Mucosa of descending colon (tissue), 3 donors: ENCODE results near the gene PLPP4. TPM values are rescaled to one million over a fixed set of nuclear protein-coding genes. Genes with fewer than 3 reads are reported as not detected.

Source experiments
- ATAC-seq: fragments of 200-7000 bp; cut with Tn5 transposase; one replicate; pipeline ENCODE4 v1.9.1; 2020; ENCODE audit warnings: mild to moderate bottlenecking, moderate library complexity
- DNase-seq, 3 donors: peaks; one replicate each; pipeline ENCODE4 v3.0.0-alpha.2; 2020
- H3K36me3 ChIP-seq: fragments of 200-600 bp; one replicate; pipeline ENCODE4 v1.8.0; 2021; ENCODE audit warnings: low read depth, mild to moderate bottlenecking
- H3K4me1 ChIP-seq: fragments of 200-600 bp; one replicate; pipeline ENCODE4 v1.8.0; 2021; ENCODE audit warnings: low read depth, mild to moderate bottlenecking
- H3K4me3 ChIP-seq: fragments of 200-600 bp; one replicate; pipeline ENCODE4 v1.8.0; 2021; ENCODE audit warnings: mild to moderate bottlenecking
- H3K9me3 ChIP-seq: fragments of 200-600 bp; one replicate; pipeline ENCODE4 v1.8.0; 2021; ENCODE audit warnings: mild to moderate bottlenecking
- intact Hi-C, 2 donors: fragments of 100-400 bp; cut with DNase I in 1 of 2; cut with micrococcal nuclease in 1 of 2; formaldehyde crosslinking; loops; one replicate each; pipeline versions ENCODE4 v1.11.0 to v1.11.1; 2022; cut with DNase I, micrococcal nuclease
- total RNA-seq, 3 donors: library from RNA; stranded (reverse); fragmentation: NEBNext Ultra II Directional in 2 of 3; extraction: Animal tissue kit (Norgen Biotek cat#: 25700) in 2 of 3; gene quantifications; one replicate each; pipeline versions ENCODE4 v1.2.1 to v1.2.4, GENCODE V29; 2021 to 2023
- TF ChIP-seq, protein P1 (sequence below): fragments of 200-600 bp; IDR thresholded peaks from one replicate; pipeline ENCODE4 v1.8.0; 2022; ENCODE audit warnings: antibody characterized with exemption, mild to moderate bottlenecking
- donor health status: DM: no; HTN: no; CAD: no; lungs with moderate emphysema.
- donor health status: DM: no; HTN: no; CAD: no.
- donor health status: DM: no; HTN: yes; CAD: no.

Gene PLPP4
- total RNA-seq, 3 donors from 2014 or later = 2.6 TPM; not detected in 2

DNA sequence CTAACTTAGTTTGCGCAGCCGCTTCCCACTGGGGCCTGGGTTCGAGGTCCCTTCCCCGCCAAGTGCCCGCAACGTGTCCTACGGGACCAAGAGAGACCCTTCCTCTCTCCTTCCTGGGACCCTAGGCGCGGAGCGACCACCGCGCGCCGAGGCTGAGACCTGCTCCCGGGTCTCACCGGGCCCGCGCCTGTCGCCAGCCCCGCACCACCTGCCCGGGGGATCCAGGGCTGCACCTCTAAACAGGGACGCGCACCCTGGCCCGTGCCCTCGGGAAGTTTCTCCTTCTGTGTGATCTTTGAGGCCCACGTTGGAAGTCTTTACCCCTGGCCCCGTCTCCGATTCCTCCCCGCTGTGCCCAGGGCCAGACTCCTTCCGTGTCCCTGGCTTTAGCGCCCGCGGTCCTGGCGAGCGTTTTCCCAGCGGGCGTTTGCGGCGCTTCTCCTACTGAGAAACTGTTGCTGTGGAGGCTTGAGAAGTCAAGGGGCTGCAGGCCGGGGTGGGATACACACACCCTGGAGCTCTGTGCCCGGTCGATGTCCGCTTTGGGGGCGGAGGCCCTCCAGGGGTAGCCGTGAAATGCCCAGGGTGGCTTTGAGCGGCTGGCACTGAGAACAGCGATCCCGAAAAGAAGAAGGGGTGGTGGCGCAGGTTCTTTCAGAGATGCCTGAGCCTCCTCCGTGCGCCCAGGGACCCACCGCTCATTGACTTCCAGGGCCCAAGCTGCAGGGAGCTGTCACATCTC, 575 bp downstream of the PLPP4 start:
- DNase-seq = no peak
- Histone ChIP-seq H3K9me3 (no peaks in the 10 kb centered on the region), H3K36me3 (no peaks in the 10 kb centered on the region), H3K4me3 (no peak overlapping the region), H3K4me1 (peaks cover 5% of the 10 kb centered on the region)
- TF ChIP-seq, protein P1, sequence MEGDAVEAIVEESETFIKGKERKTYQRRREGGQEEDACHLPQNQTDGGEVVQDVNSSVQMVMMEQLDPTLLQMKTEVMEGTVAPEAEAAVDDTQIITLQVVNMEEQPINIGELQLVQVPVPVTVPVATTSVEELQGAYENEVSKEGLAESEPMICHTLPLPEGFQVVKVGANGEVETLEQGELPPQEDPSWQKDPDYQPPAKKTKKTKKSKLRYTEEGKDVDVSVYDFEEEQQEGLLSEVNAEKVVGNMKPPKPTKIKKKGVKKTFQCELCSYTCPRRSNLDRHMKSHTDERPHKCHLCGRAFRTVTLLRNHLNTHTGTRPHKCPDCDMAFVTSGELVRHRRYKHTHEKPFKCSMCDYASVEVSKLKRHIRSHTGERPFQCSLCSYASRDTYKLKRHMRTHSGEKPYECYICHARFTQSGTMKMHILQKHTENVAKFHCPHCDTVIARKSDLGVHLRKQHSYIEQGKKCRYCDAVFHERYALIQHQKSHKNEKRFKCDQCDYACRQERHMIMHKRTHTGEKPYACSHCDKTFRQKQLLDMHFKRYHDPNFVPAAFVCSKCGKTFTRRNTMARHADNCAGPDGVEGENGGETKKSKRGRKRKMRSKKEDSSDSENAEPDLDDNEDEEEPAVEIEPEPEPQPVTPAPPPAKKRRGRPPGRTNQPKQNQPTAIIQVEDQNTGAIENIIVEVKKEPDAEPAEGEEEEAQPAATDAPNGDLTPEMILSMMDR = no peak
- ATAC-seq = no peak
- intact Hi-C loops = no loop called here

DNA sequence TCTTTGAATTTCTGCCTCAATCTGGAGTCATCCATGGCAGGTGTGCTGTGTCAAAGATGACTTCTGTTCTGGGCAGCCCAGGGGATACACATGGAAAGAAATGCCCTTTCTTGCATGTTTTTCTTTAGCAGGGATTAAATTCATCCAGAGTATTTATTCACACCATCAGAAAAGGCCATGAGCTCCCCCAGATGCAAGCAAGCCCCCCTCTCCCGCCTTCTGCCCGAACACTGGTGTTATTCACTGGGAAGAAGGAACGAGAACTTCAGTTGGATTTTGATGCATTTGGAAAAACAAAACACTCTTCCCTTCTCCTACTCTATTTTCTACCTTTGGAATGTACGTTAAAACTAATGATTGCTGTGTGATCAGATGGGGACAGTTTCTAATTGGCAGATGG, 1.4 kb downstream of the PLPP4 start:
- ATAC-seq (no peak), DNase-seq (no peak)
- no peaks in the 10 kb centered on the region for H3K36me3 ChIP-seq
- peaks cover 5% of the 10 kb centered on the region for H3K4me1 ChIP-seq
- TF ChIP-seq, protein P1 = no peak
- no peaks in the 10 kb centered on the region for H3K9me3 ChIP-seq
- intact Hi-C loops = no loop called here
- no peak overlapping the region for H3K4me3 ChIP-seq

DNA sequence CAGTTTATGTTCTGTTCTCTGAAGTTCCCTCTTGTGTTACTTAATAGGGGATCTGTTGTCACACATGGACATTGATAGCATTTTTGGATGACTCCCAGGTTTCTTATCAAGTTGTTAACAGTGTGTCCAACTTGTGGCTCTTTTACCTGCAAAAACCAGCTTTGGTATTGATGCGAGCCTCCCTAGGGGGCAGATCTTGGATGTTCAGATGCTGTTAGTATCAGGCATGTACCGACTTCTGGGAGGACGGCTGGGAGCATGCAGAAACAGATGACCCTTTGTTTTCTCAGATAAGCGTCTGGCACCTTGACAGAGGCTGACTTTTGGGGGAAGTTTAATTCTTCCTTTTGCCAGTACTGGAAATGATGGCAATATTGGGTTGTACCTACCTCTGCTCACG, 2.2 kb downstream of the PLPP4 start:
- Histone ChIP-seq H3K9me3 (no peaks in the 10 kb centered on the region), H3K4me3 (no peak overlapping the region), H3K36me3 (no peaks in the 10 kb centered on the region), H3K4me1 (peaks cover 5% of the 10 kb centered on the region)
- DNase-seq (no peak), ATAC-seq (no peak)
- intact Hi-C loops = no loop called here
- TF ChIP-seq, protein P1 = no peak

DNA sequence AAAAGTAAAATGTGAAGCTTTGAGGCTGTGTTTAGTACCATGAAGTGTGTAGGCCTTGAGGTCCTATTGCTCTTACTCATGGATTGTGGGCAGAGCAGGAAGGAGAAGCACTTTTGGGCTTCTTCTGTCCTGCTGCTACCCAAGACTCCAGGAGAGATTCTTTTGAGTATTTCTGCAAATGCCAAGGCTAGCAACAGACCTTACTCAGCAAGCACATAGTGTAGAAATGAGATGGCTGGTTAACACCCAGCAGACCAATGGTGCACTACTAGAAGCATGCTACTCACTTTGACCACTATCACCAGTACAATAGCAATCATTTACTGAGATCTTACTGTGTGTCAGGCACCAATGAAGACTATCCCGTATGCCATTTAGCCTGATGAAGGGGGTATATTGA, 3.2 kb downstream of the PLPP4 start:
- Histone ChIP-seq H3K4me3 (no peak overlapping the region), H3K9me3 (no peaks in the 10 kb centered on the region), H3K4me1 (peaks cover 5% of the 10 kb centered on the region), H3K36me3 (no peaks in the 10 kb centered on the region)
- TF ChIP-seq, protein P1 = no peak
- DNase-seq (no peak), ATAC-seq (no peak)
- intact Hi-C loops = no loop called here

DNA sequence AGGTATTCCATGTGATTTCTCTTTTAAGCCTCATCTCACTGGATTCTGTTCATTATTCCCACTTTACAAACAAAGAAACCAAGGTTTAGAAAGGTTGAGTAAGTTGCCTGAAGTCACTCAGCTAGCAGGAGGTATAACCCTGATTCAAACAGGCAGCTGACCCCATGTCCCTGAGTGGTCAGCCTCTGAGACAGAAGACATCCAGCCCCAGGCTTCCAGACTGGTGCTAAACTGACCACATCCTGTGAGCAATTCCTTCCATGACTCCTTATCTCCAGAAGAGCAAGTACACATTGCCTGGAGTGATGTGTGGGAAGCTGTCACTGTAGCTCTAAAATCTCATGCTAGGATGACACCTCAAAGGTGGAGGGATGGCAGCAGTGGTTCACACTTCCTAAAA, 3.7 kb downstream of the PLPP4 start:
- intact Hi-C loops = no loop called here
- no peaks in the 10 kb centered on the region for H3K36me3 ChIP-seq
- DNase-seq (no peak), ATAC-seq (no peak)
- TF ChIP-seq, protein P1 = no peak
- no peak overlapping the region for H3K4me3 ChIP-seq
- no peaks in the 10 kb centered on the region for H3K9me3 ChIP-seq
- H3K4me1 ChIP-seq = peaks cover 5% of the 10 kb centered on the region
